HG03066 (cell line): ENCODE results near the gene ABCA6.

Source experiments
- ATAC-seq: cut with Tn5 transposase; IDR thresholded peaks from one replicate; pipeline ENCODE4 v1.9.1; 2021; ENCODE audit warnings: low read depth; ENCODE audit not compliant: unreplicated experiment

The ABCA6 gene

DNA sequence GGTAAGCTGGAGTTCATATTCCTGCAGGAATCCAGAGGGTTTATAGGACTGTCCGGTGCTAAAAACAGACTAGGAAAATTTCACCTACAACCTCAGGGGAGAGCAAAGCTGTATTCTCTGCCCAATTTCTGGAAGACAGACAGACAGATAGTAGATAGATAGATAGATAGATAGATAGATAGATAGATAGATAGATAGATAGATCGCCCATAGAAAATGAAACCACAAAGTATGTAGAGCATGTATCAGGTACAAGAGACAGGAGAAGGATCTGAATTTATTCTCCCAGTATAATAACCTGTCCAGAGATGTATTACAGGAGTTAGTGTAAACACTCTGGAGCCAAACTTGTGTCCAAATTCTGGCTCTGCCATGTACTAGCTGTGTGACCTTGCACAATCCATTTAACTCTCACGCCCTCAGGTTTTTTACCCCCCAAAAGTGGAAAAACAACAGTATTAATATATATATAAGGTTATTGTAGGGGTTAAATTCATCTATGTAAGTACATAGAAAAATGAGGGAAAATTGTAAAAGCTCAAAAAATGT, 2.1 kb upstream of the ABCA6 start:
- ATAC-seq, result no peak

DNA sequence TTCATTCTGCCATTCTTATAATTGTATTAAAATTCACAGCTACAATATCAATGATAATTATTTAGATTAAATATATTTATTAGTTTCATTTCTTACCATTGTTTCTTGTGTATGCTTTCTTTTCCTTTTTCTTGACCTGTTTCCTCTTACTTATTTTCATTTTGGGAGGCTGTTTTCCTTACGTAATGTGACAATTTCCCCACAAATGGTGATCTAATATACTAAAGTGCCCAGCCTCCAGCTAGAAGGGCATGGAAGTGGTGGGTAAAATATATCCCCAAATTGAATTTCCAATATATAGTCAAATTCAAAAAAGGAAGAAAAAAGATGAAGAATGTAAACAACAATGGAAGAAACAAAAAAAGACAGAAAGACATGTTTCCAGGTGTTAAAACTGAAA, 1.5 kb upstream of the ABCA6 start:
- ATAC-seq, result no peak

GRCh38 chr17:69142175-69142802, 594 bp upstream of the ABCA6 start:
- no peak for ATAC-seq

GRCh38 chr17:69134112-69134511, 7.6 kb downstream of the ABCA6 start:
- no peak for ATAC-seq

DNA sequence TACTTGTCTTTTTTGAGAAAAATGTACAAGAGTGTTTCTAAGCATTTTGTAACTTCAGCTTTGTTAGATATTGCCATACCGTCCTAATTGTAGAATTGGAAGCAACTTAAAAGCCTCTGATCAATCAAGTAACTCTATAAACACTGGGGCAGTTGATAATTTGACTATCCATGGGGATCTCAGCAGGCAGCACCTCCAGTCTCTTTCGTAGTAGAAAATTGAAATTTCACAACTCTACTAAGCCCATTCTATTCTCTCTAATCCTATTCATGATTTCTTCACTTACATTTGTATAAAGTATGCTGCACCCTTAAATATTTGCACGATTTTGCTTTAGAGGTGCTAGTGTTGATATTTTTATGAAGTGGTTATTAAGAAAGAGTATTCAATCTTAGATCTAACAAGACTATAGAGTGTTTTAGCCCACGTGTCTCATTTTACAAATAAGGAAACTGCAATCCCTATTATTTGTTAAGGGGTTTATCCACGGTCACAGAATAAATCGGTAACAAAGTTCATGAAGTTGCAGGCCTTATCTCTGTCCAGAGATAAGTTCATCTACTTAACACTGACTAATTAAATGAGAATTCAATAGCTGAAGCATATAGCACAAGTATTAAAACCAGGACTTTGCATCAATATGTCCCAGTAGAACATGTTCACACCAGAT, 10.9 kb downstream of the ABCA6 start:
- ATAC-seq, result no peak

- ATAC-seq, result no peak
Measured at GRCh38 chr17:69123626-69124025, 18.1 kb downstream of the ABCA6 start.

GRCh38 chr17:69122065-69122464, 19.6 kb downstream of the ABCA6 start:
- no peak for ATAC-seq

DNA sequence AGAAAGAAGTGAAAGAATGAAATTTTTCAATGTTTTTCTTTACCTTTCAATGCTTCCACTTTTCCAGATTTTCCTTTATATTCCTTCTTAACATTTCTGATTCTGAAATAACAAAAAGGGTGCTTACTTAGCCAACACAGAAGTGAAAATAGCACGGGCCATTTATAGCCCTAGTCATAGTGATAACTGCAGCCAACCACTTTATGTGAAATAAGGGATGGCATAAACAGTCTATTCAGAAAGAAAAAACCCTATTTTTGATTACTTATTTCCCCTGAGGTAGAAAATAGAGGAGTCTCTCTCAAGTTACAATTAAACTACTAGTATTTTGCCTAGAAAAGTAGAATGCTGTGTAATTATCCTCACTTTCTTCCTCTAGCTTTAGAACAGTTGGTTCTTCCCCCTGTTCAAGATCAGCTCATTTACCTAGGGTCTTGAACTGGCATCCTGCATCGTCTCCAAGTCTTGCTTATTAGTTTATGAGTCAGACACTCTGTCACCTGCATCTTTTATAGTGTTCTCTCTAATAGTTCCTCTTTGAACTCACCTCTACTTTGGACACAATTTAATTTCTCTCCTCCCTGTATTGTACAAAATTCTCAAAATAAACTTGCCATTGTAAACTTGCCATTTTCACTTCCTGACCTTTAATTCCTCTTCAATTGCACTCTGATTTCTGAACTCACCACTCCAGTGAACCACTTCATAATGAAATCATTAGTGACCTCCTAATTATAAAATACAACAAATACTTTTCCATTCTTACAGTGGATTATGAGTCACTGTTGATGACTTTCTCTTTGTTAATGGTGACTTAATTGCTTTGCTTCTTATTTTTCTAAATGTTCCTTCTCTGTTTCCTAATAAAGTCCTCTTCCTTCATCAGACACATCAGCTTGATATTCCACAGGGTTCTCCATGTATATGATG, 23.6 kb downstream of the ABCA6 start:
- ATAC-seq, result peak; percentile 35

- no peak for ATAC-seq
Measured at GRCh38 chr17:69111794-69112193, 29.9 kb downstream of the ABCA6 start.

DNA sequence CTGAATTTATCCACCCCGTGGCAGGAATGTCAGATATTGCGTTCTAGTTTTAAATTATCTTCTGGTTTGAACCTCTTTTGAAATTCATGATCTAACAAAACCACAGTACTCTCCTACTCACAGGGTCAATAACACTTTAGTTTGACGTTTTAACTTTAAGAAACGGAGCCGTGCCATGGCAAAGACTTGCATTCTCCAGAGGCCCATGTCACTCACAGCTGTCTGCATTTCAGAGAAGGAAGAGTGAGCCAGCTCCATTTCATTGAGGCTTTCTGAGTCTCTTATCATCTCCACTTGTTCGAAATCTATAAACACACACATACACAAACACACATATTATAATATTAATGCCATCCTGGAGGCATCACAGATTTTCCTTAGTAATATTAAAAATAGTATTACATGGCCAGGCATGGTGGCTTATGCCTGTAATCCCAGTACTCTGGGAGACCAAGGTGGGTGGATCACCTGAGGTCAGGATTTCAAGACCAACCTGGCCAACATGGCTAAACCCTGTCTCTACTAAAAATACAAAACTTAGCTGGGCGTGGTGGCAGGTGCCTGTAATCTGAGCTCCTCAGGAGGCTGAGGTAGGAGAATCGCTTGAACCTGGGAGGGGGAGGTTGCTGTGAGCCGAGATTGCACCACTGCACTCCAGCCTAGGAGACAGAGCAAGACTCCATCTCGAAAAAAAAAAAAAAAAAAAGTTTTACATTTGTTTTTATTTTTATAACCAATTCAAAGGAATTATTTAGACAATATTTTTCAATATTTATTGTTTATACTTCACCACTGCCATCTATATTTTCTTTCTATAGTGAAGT, 35.6 kb downstream of the ABCA6 start:
- no peak for ATAC-seq

DNA sequence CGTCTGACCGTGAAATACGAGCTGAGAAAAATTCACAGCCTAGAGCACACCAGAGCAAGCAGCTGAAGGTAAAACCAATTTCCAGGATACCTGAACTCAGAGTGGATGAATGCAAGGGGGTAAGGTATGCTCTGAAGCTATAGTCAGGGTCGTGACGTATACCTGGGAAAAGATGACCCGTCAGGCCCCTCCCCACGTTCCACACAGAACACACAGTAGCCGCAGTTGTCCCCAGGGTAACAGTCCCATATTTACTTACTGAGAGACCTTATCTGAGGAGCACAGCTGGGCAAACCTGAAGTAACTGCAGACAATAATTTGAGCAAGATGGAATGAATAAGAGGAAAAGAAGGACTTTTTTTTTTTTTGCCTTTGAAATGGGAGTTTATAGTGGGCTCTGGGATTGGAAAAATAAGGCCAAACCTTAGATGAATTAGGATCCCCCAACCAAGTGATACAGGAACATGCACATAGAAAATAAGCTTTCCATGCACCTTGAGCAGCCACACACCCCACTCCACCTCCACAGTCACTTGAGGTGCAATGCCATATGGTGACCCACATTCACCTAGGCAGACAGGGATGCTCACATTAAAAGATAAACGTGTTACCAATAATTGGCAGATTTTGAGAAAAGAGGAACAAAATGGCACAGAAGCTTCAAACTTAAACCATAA, 38.0 kb downstream of the ABCA6 start:
- no peak for ATAC-seq

DNA sequence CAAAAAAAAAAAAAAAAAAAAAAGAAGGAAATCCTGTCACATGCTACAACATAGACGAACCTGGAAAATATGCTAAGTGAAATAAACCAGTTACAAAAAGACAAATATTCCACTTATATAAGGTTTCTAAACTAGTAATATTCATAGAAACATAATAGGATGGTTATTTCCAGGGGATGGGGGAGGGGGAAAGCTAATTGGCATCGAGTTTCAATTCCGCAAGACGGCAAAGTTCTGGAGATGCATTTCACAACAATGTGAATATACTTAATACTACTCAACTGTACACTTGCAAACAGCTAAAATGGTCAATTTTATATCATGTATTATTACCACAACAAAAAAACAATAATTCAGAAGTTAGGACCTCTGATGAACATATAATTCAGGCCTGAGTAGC, 43.1 kb downstream of the ABCA6 start:
- ATAC-seq, result no peak

DNA sequence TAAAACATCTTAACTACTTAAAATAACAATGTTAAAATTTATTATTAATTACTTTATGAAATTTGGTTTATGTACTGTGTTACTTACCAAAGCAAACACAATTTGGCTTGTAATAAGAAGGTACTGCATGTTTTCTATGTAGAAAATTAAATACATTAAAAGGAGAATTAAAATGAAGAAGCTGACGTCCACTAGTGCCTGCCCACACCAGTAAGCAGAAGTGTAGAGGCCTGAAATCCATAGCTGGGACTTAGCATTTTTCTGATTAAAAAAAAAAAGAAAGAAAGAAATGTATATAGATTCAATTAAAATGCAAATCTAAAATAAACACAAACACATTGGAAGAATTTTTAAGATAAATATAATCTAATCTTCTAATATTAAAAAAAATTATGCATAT, 45.2 kb downstream of the ABCA6 start:
- ATAC-seq, result no peak

GRCh38 chr17:69093995-69094394, 47.7 kb downstream of the ABCA6 start:
- ATAC-seq, result no peak

DNA sequence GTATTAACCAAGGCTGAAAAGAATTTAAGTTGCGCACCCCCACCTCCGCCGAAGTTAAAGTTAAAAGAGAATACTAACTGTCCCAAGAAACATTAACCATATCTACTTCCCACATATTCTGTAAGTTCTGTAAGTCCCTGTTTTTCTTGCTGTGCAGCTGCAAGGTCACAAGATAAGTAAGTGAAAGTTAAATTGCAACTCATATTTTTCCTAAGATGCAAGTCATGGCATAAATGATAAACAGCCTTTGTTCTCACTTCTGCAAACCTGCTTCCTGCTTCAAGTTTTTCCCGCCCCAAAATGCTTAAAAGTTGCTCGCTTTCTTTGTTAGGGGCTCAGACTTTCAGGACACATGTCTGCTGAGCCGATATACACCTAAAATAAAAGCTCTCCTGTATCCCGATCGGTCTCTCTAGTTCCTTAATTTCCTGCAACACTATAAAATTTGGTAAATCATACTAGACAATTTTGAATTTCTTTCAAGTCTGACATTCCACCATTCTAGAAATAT, 48.4 kb downstream of the ABCA6 start:
- no peak for ATAC-seq

GRCh38 chr17:69090365-69090764, 51.3 kb downstream of the ABCA6 start:
- no peak for ATAC-seq

- ATAC-seq, result no peak
Measured at GRCh38 chr17:69088643-69089200, 53.0 kb downstream of the ABCA6 start.

- ATAC-seq, result no peak
Measured at GRCh38 chr17:69086641-69087040, 55.1 kb downstream of the ABCA6 start.

GRCh38 chr17:69084911-69085310, 56.8 kb downstream of the ABCA6 start:
- no peak for ATAC-seq
